Hepatocyte (in vitro differentiated cells): ENCODE results near the gene SCG3.

ENCODE experiments used
- EZH2 ChIP-seq: fragments of 200-600 bp; sonication (generic); IDR thresholded peaks from 2 replicates; pipeline ENCODE4 v1.6.1; 2016; ENCODE audit warnings: antibody characterized with exemption, mild to moderate bottlenecking, borderline replicate concordance
- TF ChIP-seq, protein P1 (sequence below): fragments of 200-600 bp; sonication (generic); IDR thresholded peaks from 2 replicates; pipeline ENCODE4 v1.5.1; 2016; ENCODE audit warnings: antibody characterized with exemption, mild to moderate bottlenecking; ENCODE audit not compliant: poor library complexity

DNA sequence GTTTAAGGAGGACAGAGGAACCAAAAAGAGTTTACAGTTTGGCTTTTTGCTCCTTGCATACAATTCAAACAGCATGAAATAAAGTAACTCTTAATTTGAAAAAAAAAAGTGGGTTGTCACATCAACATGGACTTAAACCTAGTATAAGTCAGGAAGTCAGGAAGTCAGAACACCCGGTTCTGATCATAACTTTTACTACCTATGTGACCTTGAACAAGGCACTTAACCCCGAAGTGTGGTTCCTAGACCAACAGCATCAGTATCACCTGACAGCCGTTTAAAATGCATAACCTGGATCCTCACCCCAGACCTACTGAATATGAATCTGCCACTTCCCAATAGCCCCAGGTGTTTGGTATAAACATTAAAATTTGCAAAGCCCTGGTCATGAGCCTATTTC lies 37.4 kb downstream of the SCG3 start:
- TF ChIP-seq, protein P1, sequence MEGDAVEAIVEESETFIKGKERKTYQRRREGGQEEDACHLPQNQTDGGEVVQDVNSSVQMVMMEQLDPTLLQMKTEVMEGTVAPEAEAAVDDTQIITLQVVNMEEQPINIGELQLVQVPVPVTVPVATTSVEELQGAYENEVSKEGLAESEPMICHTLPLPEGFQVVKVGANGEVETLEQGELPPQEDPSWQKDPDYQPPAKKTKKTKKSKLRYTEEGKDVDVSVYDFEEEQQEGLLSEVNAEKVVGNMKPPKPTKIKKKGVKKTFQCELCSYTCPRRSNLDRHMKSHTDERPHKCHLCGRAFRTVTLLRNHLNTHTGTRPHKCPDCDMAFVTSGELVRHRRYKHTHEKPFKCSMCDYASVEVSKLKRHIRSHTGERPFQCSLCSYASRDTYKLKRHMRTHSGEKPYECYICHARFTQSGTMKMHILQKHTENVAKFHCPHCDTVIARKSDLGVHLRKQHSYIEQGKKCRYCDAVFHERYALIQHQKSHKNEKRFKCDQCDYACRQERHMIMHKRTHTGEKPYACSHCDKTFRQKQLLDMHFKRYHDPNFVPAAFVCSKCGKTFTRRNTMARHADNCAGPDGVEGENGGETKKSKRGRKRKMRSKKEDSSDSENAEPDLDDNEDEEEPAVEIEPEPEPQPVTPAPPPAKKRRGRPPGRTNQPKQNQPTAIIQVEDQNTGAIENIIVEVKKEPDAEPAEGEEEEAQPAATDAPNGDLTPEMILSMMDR: no peak
- TF ChIP-seq EZH2: no peak
